CD8-positive, alpha-beta memory T cell (primary cell): Measurements from ENCODE around the gene ASTN2. TPM values are rescaled to one million over a fixed set of nuclear protein-coding genes. Genes with fewer than 3 reads are reported as not detected.

Experiments used
- CTCF ChIA-PET: fragments of 350-600 bp; sonication (Branson Sonifier 250); formaldehyde crosslinking; loops from one replicate; lab custom pipeline; 2021; ENCODE audit warnings: antibody characterized with exemption; lab: Charles Lee
- POLR2A ChIA-PET: fragments of 350-600 bp; sonication (Branson Sonifier 250); formaldehyde crosslinking; loops from one replicate; lab custom pipeline; 2021; ENCODE audit warnings: antibody characterized with exemption; lab: Charles Lee
- DNase-seq, 5 donors: peaks; one replicate each; pipeline versions ENCODE4 v3.0.0 to v3.0.0-alpha.2; 2020 to 2022; ENCODE audit warnings: mixed read lengths in 1 of 5
- H3K27ac ChIP-seq: one replicate; pipeline ENCODE4 v1.7.0; 2013; ENCODE audit warnings: low read depth, mild to moderate bottlenecking, low read length, moderate library complexity
- H3K27me3 ChIP-seq: 2 replicates; pipeline ENCODE4 v1.7.0; 2013; ENCODE audit warnings: low read length, mild to moderate bottlenecking; ENCODE audit not compliant: insufficient read depth, poor library complexity, severe bottlenecking
- H3K36me3 ChIP-seq: 2 replicates; pipeline ENCODE4 v1.7.0; 2013; ENCODE audit warnings: mild to moderate bottlenecking, low read length, moderate library complexity; ENCODE audit not compliant: insufficient read depth
- H3K4me1 ChIP-seq: 2 replicates; pipeline ENCODE4 v1.7.0; 2013; ENCODE audit warnings: mild to moderate bottlenecking, low read length, moderate library complexity; ENCODE audit not compliant: insufficient read depth
- H3K4me3 ChIP-seq: 2 replicates; pipeline ENCODE4 v1.7.0; 2013; ENCODE audit warnings: mild to moderate bottlenecking, low read length
- H3K9me3 ChIP-seq: 2 replicates; pipeline ENCODE4 v1.7.0; 2013; ENCODE audit warnings: mild to moderate bottlenecking, low read length
- H3K27ac Mint-ChIP-seq, 8 donors: one replicate each; pipeline ENCODE4 v1.8.0; 2020 to 2021; ENCODE audit warnings: mixed read lengths in 8 of 8, mild to moderate bottlenecking in 6 of 8, inconsistent platforms in 3 of 8, moderate library complexity in 3 of 8
- H3K27me3 Mint-ChIP-seq, 2 donors: one replicate each; pipeline ENCODE4 v1.8.0; 2020 to 2021; ENCODE audit warnings: mixed read lengths in 2 of 2, mild to moderate bottlenecking in 1 of 2, moderate library complexity in 1 of 2
- H3K36me3 Mint-ChIP-seq, 3 donors: one replicate each; pipeline ENCODE4 v1.8.0; 2020 to 2021; ENCODE audit warnings: mixed read lengths in 3 of 3, inconsistent platforms in 1 of 3, mild to moderate bottlenecking in 1 of 3
- H3K4me1 Mint-ChIP-seq, 3 donors: one replicate each; pipeline ENCODE4 v1.8.0; 2020 to 2021; ENCODE audit warnings: mixed read lengths in 3 of 3, inconsistent platforms in 1 of 3, mild to moderate bottlenecking in 1 of 3
- H3K4me3 Mint-ChIP-seq, 7 donors: one replicate each; pipeline ENCODE4 v1.8.0; 2020 to 2021; ENCODE audit warnings: mixed read lengths in 7 of 7, mild to moderate bottlenecking in 6 of 7, moderate library complexity in 4 of 7, inconsistent platforms in 2 of 7
- H3K9me3 Mint-ChIP-seq, 5 donors: one replicate each; pipeline ENCODE4 v1.8.0; 2020 to 2022; ENCODE audit warnings: mixed read lengths in 5 of 5, mild to moderate bottlenecking in 3 of 5, moderate library complexity in 2 of 5, inconsistent platforms in 1 of 5
- polyA plus RNA-seq: library from polyadenylated mRNA; unstranded; fragments of 300-500 nt; fragmentation: Illumina TruSeq; gene quantifications from one replicate; pipeline ENCODE4 v1.2.3, GENCODE V29; 2021
- total RNA-seq, 2 experiments: library from RNA; stranded (reverse); gene quantifications; one replicate each; pipeline ENCODE4 v1.2.3, GENCODE V29; 2021

Gene ASTN2
- total and polyA plus RNA-seq, 3 experiments from 2014 or later = 4.1 to 4.8 (median 4.2) TPM

- Mint-ChIP-seq H3K4me3 (no peak overlapping the region), H3K4me1 (no peaks in the 10 kb centered on the region), H3K27me3 (peaks cover 0 to 5% of the 10 kb centered on the region in 2 donors), H3K36me3 (peaks cover 5 to 30% (median 8%) of the 10 kb centered on the region in 3 donors), H3K27ac (no peak overlapping the region), H3K9me3 (peaks cover 7 to 17% (median 9%) of the 10 kb centered on the region in 5 donors)
- Histone ChIP-seq H3K4me1 (no peaks in the 10 kb centered on the region), H3K4me3 (no peak overlapping the region), H3K36me3 (no peaks in the 10 kb centered on the region), H3K27ac (no peak overlapping the region), H3K9me3 (peaks cover 4% of the 10 kb centered on the region), H3K27me3 (no peaks in the 10 kb centered on the region)
- CTCF ChIA-PET = no interaction called here
- POLR2A ChIA-PET = interaction anchor here (0.6 kb wide), 1 partner anchor 15 kb away, joined by 3 read pairs; the partner anchor contains the start of gene TRIM32
- no peak for DNase-seq
Measured at GRCh38 chr9:116671605-116672004, 743.3 kb downstream of the ASTN2 start.

GRCh38 chr9:116668970-116669695 lies 745.7 kb downstream of the ASTN2 start:
- no peak overlapping the region for H3K27ac Mint-ChIP-seq
- H3K9me3 Mint-ChIP-seq = peaks cover 0 to 14% (median 6%) of the 10 kb centered on the region in 5 donors
- H3K4me3 ChIP-seq = no peak overlapping the region
- ChIA-PET POLR2A (no interaction called here), CTCF (no interaction called here)
- H3K27ac ChIP-seq = no peak overlapping the region
- H3K27me3 Mint-ChIP-seq = peaks cover 0 to 2% of the 10 kb centered on the region in 2 donors
- H3K27me3 ChIP-seq = no peaks in the 10 kb centered on the region
- H3K36me3 ChIP-seq = no peaks in the 10 kb centered on the region
- H3K4me3 Mint-ChIP-seq = no peak overlapping the region
- H3K36me3 Mint-ChIP-seq = peaks cover 1 to 23% (median 3%) of the 10 kb centered on the region in 3 donors
- no peaks in the 10 kb centered on the region for H3K4me1 Mint-ChIP-seq
- DNase-seq = no peak
- peaks cover 4% of the 10 kb centered on the region for H3K9me3 ChIP-seq
- H3K4me1 ChIP-seq = no peaks in the 10 kb centered on the region

DNA sequence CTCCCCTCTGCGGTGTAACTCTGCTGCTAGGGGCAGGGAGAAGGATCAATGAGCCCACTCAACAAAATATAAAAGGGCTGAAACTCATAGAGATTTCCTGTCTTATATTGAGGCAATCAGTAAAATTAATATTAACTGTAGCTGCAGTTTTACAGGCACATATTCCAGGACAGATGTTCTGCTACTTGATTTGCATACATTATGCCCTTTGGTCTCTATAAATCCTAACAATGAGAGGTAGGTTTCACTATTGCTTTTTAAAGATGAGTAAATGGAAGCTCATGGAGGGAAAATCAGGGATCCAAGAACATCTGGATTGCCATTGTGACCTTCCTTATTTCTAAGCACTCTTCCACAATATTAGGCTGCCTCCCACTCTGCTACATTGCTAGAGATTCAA lies 751.3 kb downstream of the ASTN2 start:
- Histone ChIP-seq H3K27ac (no peak overlapping the region), H3K4me3 (no peak overlapping the region), H3K36me3 (no peaks in the 10 kb centered on the region), H3K4me1 (no peaks in the 10 kb centered on the region), H3K27me3 (no peaks in the 10 kb centered on the region), H3K9me3 (no peaks in the 10 kb centered on the region)
- DNase-seq = no peak
- peaks cover 0 to 1% of the 10 kb centered on the region in 2 donors for H3K27me3 Mint-ChIP-seq
- no peak overlapping the region for H3K27ac Mint-ChIP-seq
- POLR2A ChIA-PET = no interaction called here
- CTCF ChIA-PET = interaction anchor here (0.8 kb wide), 1 partner anchor 10 kb away, joined by 3 read pairs; no protein-coding TSS in a partner anchor
- no peak overlapping the region for H3K4me3 Mint-ChIP-seq
- no peaks in the 10 kb centered on the region for H3K4me1 Mint-ChIP-seq
- H3K36me3 Mint-ChIP-seq = no peaks in the 10 kb centered on the region
- no peaks in the 10 kb centered on the region for H3K9me3 Mint-ChIP-seq

DNA sequence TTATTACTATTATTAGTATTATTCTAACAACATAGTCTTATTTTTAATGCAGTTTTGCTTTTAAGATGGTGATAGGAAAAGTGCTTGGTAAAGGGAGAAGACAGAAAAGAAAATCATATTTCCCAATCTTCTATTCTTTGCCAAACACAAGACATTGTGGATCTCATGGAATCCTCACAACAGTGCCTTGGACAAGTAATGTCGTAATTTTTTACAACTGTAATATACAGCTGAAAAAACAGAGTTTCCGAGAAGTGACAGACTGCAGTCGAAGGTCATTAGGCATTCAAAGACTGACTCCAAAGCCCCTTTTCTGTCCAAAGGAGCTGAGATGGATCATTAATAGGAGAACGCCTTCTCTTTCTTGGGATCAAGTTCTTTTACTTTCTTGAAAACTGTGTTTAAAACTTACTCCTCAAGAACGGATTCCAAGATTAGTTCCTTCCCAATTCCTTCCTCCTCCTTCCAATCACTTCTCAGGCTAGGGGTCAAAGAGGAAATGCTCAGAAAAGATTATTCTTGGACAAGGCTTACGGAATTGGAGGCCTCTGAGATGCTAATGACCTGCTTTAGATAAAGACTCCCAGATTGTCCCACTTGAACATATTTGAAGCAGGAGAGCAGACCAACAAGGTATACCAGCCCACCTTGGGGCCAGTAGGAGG lies 752.1 kb downstream of the ASTN2 start:
- CTCF ChIA-PET = interaction anchor here (0.8 kb wide), 1 partner anchor 11 kb away, joined by 3 read pairs; no protein-coding TSS in a partner anchor
- H3K27me3 Mint-ChIP-seq = no peaks in the 10 kb centered on the region
- no peak overlapping the region for H3K27ac ChIP-seq

GRCh38 chr9:116661037-116661954 lies 753.6 kb downstream of the ASTN2 start:
- Histone ChIP-seq H3K4me3 (no peak overlapping the region), H3K27me3 (no peaks in the 10 kb centered on the region), H3K27ac (no peak overlapping the region), H3K9me3 (no peaks in the 10 kb centered on the region), H3K4me1 (no peaks in the 10 kb centered on the region), H3K36me3 (no peaks in the 10 kb centered on the region)
- H3K9me3 Mint-ChIP-seq = no peaks in the 10 kb centered on the region
- DNase-seq = peak in 1 of 5 donors; percentile 13
- no peaks in the 10 kb centered on the region for H3K4me1 Mint-ChIP-seq
- CTCF ChIA-PET = no interaction called here
- H3K36me3 Mint-ChIP-seq = no peaks in the 10 kb centered on the region
- H3K27me3 Mint-ChIP-seq = no peaks in the 10 kb centered on the region
- no peak overlapping the region for H3K27ac Mint-ChIP-seq
- POLR2A ChIA-PET = no interaction called here
- H3K4me3 Mint-ChIP-seq = no peak overlapping the region

More for the DNA sequence above, 752.1 kb downstream of the ASTN2 start:
- Mint-ChIP-seq H3K9me3 (no peaks in the 10 kb centered on the region), H3K4me3 (no peak overlapping the region), H3K36me3 (no peaks in the 10 kb centered on the region), H3K4me1 (no peaks in the 10 kb centered on the region), H3K27ac (no peak overlapping the region)
- Histone ChIP-seq H3K4me3 (no peak overlapping the region), H3K27me3 (no peaks in the 10 kb centered on the region), H3K36me3 (no peaks in the 10 kb centered on the region), H3K4me1 (no peaks in the 10 kb centered on the region), H3K9me3 (no peaks in the 10 kb centered on the region)
- POLR2A ChIA-PET = no interaction called here
- no peak for DNase-seq

- no peaks in the 10 kb centered on the region for H3K36me3 ChIP-seq
- ChIA-PET POLR2A (no interaction called here), CTCF (no interaction called here)
- Mint-ChIP-seq H3K4me3 (no peak overlapping the region), H3K9me3 (no peaks in the 10 kb centered on the region), H3K27me3 (no peaks in the 10 kb centered on the region), H3K27ac (peak overlapping the region in 1 of 8 donors; percentile 47), H3K36me3 (no peaks in the 10 kb centered on the region), H3K4me1 (no peaks in the 10 kb centered on the region)
- no peak overlapping the region for H3K27ac ChIP-seq
- H3K9me3 ChIP-seq = no peaks in the 10 kb centered on the region
- H3K4me1 ChIP-seq = no peaks in the 10 kb centered on the region
- DNase-seq = no peak
- H3K4me3 ChIP-seq = no peak overlapping the region
- H3K27me3 ChIP-seq = no peaks in the 10 kb centered on the region
Measured at GRCh38 chr9:116658265-116658664, 756.6 kb downstream of the ASTN2 start.

GRCh38 chr9:116656977-116657376 lies 757.9 kb downstream of the ASTN2 start:
- H3K4me1 ChIP-seq = no peaks in the 10 kb centered on the region
- Mint-ChIP-seq H3K4me3 (no peak overlapping the region), H3K9me3 (no peaks in the 10 kb centered on the region), H3K27me3 (no peaks in the 10 kb centered on the region), H3K36me3 (no peaks in the 10 kb centered on the region), H3K4me1 (no peaks in the 10 kb centered on the region), H3K27ac (no peak overlapping the region)
- H3K27ac ChIP-seq = no peak overlapping the region
- no peak for DNase-seq
- no peaks in the 10 kb centered on the region for H3K27me3 ChIP-seq
- ChIA-PET POLR2A (no interaction called here), CTCF (no interaction called here)
- H3K4me3 ChIP-seq = no peak overlapping the region
- H3K9me3 ChIP-seq = no peaks in the 10 kb centered on the region
- H3K36me3 ChIP-seq = no peaks in the 10 kb centered on the region
